ENCODE measurements around the gene CPED1. TPM values are rescaled to one million over a fixed set of nuclear protein-coding genes. Genes with fewer than 3 reads are reported as not detected.

CPED1 gene
- total RNA-seq, 1 donor from 2014 or later, result 38.6 TPM

GRCh38 chr7:121078701-121079227, 90.3 kb downstream of the CPED1 start:
- intact Hi-C loops (cut with DNase I), result loop anchor here (10.0 kb wide), 1 partner anchor 84 kb away; no protein-coding TSS in a partner anchor
- H3K27ac ChIP-seq, result no peak overlapping the region
- ATAC-seq, result no peak

GRCh38 chr7:121079425-121080169, 91.1 kb downstream of the CPED1 start:
- ATAC-seq (peak in 1 of 2 donors; percentile 37), DNase-seq (no peak)
- no peak overlapping the region for H3K4me3 ChIP-seq
- H3K27ac ChIP-seq, result no peak overlapping the region
- intact Hi-C loops (cut with DNase I), result loop anchor here (10.0 kb wide), 1 partner anchor 85 kb away; no protein-coding TSS in a partner anchor
- no peaks in the 10 kb centered on the region for H3K27me3 ChIP-seq (ENCODE audit: low read depth)
- H3K9me3 ChIP-seq, result no peaks in the 10 kb centered on the region
- H3K36me3 ChIP-seq, result no peaks in the 10 kb centered on the region
- no peak for TF ChIP-seq CTCF (IDR thresholded peaks at IDR 0.05)
- no peaks in the 10 kb centered on the region for H3K4me1 ChIP-seq

More at GRCh38 chr7:121078701-121079227, 90.3 kb downstream of the CPED1 start:
- no peaks in the 10 kb centered on the region for H3K36me3 ChIP-seq
- no peak overlapping the region for H3K4me3 ChIP-seq
- no peaks in the 10 kb centered on the region for H3K9me3 ChIP-seq
- H3K27me3 ChIP-seq (ENCODE audit: low read depth), result no peaks in the 10 kb centered on the region
- DNase-seq, result no peak
- no peak for TF ChIP-seq CTCF (IDR thresholded peaks at IDR 0.05)
- H3K4me1 ChIP-seq, result no peaks in the 10 kb centered on the region

- intact Hi-C loops (cut with DNase I), result no loop called here
- ATAC-seq, result no peak
- H3K27me3 ChIP-seq (ENCODE audit: low read depth), result no peaks in the 10 kb centered on the region
Observed at GRCh38 chr7:121080257-121080912, 91.9 kb downstream of the CPED1 start.

GRCh38 chr7:121080913-121081326, 92.4 kb downstream of the CPED1 start:
- ATAC-seq, result no peak
- intact Hi-C loops (cut with DNase I), result no loop called here
- Histone ChIP-seq H3K9me3 (no peaks in the 10 kb centered on the region), H3K27ac (no peak overlapping the region), H3K4me3 (no peak overlapping the region), H3K27me3 (ENCODE audit: low read depth) (no peaks in the 10 kb centered on the region), H3K36me3 (no peaks in the 10 kb centered on the region), H3K4me1 (no peaks in the 10 kb centered on the region)
- no peak for TF ChIP-seq CTCF (IDR thresholded peaks at IDR 0.05)
- no peak for DNase-seq

More at GRCh38 chr7:121080257-121080912, 91.9 kb downstream of the CPED1 start:
- no peak for TF ChIP-seq CTCF (IDR thresholded peaks at IDR 0.05)
- Histone ChIP-seq H3K4me1 (no peaks in the 10 kb centered on the region), H3K9me3 (no peaks in the 10 kb centered on the region), H3K4me3 (no peak overlapping the region), H3K36me3 (no peaks in the 10 kb centered on the region), H3K27ac (no peak overlapping the region)
- DNase-seq, result no peak

GRCh38 chr7:121081327-121081936, 92.9 kb downstream of the CPED1 start:
- DNase-seq (no peak), ATAC-seq (peak; percentile 72 to 80)
- Histone ChIP-seq H3K9me3 (no peaks in the 10 kb centered on the region), H3K27ac (no peak overlapping the region), H3K4me1 (no peaks in the 10 kb centered on the region), H3K27me3 (ENCODE audit: low read depth) (no peaks in the 10 kb centered on the region), H3K4me3 (no peak overlapping the region), H3K36me3 (no peaks in the 10 kb centered on the region)
- intact Hi-C loops (cut with DNase I), result no loop called here
- peak; percentile 75 for TF ChIP-seq CTCF (IDR thresholded peaks at IDR 0.05)
